Aorta (tissue), 5 donors: ENCODE measurements around the gene PLEKHA4. TPM values are rescaled to one million over a fixed set of nuclear protein-coding genes. Genes with fewer than 3 reads are reported as not detected.
"Not testable (repeated sequence)": the region's sequence is repeated elsewhere in the genome, so short reads cannot be mapped to it uniquely, and the experiment has no call there.

Source experiments
- ATAC-seq: fragments of 200-7000 bp; cut with Tn5 transposase; one replicate; pipeline ENCODE4 v1.9.1; 2022; ENCODE audit warnings: moderate library complexity; ENCODE audit not compliant: low FRiP score
- DNase-seq, 2 donors: peaks; one replicate each; pipeline ENCODE4 v3.0.0-alpha.2; 2020
- H3K27ac ChIP-seq, 2 donors: one replicate each; pipeline ENCODE4 v1.5.1; 2013; ENCODE audit warnings: low read length in 2 of 2, mild to moderate bottlenecking in 2 of 2, moderate library complexity in 2 of 2, control low read depth in 1 of 2, inconsistent platforms in 1 of 2, low read depth in 1 of 2
- H3K27me3 ChIP-seq, 2 donors: one replicate each; pipeline ENCODE4 v1.6.1; 2013; ENCODE audit warnings: control low read depth in 1 of 2, low read length in 1 of 2, mild to moderate bottlenecking in 1 of 2, moderate library complexity in 1 of 2; ENCODE audit not compliant: insufficient read depth in 2 of 2, control insufficient read depth in 1 of 2
- H3K36me3 ChIP-seq, 2 donors: one replicate each; pipeline ENCODE4 v1.6.1; 2013; ENCODE audit warnings: control low read depth in 1 of 2, low read length in 1 of 2, mild to moderate bottlenecking in 1 of 2; ENCODE audit not compliant: insufficient read depth in 2 of 2, control insufficient read depth in 1 of 2
- H3K4me1 ChIP-seq, 2 donors: one replicate each; pipeline ENCODE4 v1.6.1; 2013; ENCODE audit warnings: low read length in 2 of 2, control low read depth in 1 of 2, mild to moderate bottlenecking in 1 of 2, moderate library complexity in 1 of 2; ENCODE audit not compliant: insufficient read depth in 2 of 2, control insufficient read depth in 1 of 2
- H3K4me3 ChIP-seq, 2 donors: one replicate each; pipeline ENCODE4 v1.5.1; 2013; ENCODE audit warnings: low read length in 2 of 2, control low read depth in 1 of 2, mild to moderate bottlenecking in 1 of 2
- H3K9me3 ChIP-seq: one replicate; pipeline ENCODE4 v1.6.1; 2013; ENCODE audit warnings: mild to moderate bottlenecking, low read length; ENCODE audit not compliant: control insufficient read depth
- WGBS, 2 donors: extraction: QIAGEN DNeasy Blood & Tissue Kit; methylation state at CpG; one replicate each; pipeline ENCODE4 v1.1.7; 2013; 5-methylcytosine and 5-hydroxymethylcytosine counted together
- intact Hi-C, 2 donors: fragments of 100-400 bp; cut with DNase I; formaldehyde crosslinking; loops; one replicate each; pipeline versions ENCODE4 v1.14.2 to v1.15.0; 2022
- polyA plus RNA-seq, 2 donors: library from polyadenylated mRNA; stranded (reverse); fragments of 200-250 nt; gene quantifications; one replicate each; pipeline ENCODE4 v1.2.3, GENCODE V29; 2013
- total RNA-seq, 2 donors: library from RNA; stranded (reverse); fragmentation: NEBNext Ultra II Directional; extraction: Animal tissue kit (Norgen Biotek cat#: 25700); gene quantifications; one replicate each; pipeline ENCODE4 v1.2.1, GENCODE V29; 2021
- donor health status: healthy with polysubstance abuse.
- donor health status: Bipolar disorder and iron deficiency.
- donor health status: DM: no; HTN: no; CAD: no.
- donor health status: DM: no; HTN: no; CAD: no.
- donor health status: DM: yes; HTN: yes; CAD: no.

Gene PLEKHA4
- total and polyA plus RNA-seq, 4 donors = 94.9 to 223 (median 145) TPM

DNA sequence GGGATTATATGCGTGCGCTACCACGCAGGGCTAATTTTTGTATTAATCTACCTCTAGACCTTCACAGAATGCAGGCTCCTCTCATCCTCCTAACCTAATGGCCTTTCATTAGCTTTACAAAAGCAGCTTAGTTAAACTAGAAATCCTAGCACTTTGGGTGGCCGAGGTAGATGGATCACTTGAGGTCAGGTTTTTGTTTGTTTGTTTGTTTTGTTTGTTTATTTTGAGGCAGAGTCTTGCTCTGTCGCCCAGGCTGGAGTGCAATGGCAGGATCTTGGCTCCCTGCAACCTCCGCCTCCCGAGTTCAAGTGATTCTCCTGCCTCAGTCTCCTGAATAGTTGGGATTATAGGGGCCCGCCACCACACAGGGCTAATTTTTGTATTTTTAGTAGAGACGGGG, 11.3 kb upstream of the PLEKHA4 start:
- intact Hi-C loops = loop anchor here in 1 of 2 donors (10.0 kb wide), 1 partner anchor 85 kb away; the partner anchor contains the start of gene FTL
- ATAC-seq, H3K9me3 ChIP-seq, H3K36me3 ChIP-seq, H3K4me3 ChIP-seq, H3K4me1 ChIP-seq, H3K27me3 ChIP-seq: not testable (repeated sequence)
- peak overlapping the region in 1 of 2 donors; percentile 51 for H3K27ac ChIP-seq
- DNase-seq = peak in 1 of 2 donors; percentile 47
- WGBS, 2 donors = 91 to 93% methylated on average over 9 of the region's 9 CpGs

DNA sequence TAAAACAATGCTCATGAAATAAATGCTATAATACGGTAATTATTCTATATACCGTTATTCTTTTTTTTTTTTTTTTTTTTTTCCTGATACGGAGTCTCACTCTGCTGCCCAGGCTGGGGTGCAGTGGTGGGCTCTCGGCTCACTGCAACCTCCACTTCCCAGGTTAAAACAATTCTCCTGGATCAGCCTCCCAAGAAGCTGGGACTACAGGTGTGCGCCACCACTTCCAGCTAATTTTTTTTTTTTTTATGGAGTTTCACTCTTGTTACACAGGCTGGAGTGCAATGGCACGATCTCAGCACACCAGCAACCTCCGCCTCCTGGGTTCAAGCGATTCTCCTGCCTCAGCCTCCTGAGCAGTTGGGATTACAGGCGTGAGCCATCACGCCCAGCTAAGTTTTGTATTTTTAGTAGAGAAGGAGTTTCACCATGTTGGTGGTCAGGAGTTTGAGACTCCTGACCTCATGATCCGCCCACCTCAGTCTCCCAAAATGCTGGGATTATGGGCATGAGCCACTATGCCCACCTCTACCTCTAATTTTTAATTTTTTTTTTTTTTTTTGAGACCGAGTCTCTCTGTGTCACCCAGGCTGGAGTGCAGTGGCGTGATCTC, 10.7 kb upstream of the PLEKHA4 start:
- Histone ChIP-seq H3K9me3 (no peaks in the 10 kb centered on the region), H3K27ac (peak overlapping the region in 1 of 2 donors; percentile 51), H3K36me3 (peaks cover 0 to 2% of the 10 kb centered on the region in 2 donors), H3K4me3 (no peak overlapping the region), H3K4me1 (no peaks in the 10 kb centered on the region), H3K27me3 (no peaks in the 10 kb centered on the region)
- no peak for ATAC-seq
- WGBS, 2 donors = 82 to 84% methylated on average over 13 of the region's 13 CpGs
- DNase-seq = no peak
- intact Hi-C loops = loop anchor here in 1 of 2 donors (10.0 kb wide), 1 partner anchor 86 kb away; the partner anchor contains the start of gene FTL

DNA sequence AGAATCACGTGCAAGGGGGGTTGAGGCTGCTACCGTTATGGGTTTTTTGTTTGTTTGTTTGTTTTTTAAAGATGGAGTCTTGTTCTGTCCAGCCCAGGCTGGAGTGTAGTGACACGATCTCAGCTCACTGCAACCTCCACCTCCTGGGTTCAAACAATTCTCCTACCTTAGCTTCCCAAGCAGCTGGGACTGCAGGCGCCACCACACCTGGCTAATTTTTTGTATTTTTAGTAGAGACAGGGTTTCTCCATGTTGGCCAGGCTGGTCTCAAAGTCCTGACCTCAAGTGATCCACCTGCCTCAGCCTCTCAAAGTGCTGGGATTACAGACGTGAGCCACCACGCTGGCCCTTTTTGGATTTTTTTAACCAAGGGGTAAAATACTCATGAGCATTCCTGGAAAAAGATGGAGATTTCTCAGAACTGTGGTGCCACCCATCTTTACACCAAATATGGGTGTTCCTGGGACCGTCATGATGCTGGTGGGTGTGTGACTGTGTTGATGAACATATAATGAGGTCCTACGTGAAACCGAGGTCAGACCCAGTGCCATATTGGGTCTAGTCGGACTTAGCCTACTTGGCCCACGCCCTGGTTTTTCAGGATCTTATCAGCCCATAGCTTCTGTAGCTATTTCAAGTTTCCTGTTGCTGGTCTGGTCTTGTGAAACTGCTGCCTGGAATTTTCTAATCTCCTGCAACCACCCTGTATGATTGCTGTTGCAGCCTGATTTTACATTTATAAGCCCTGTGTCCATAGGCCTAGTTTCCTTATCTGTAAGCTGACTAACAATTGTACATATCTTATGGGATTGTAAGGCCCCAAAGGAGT, 10.0 kb upstream of the PLEKHA4 start:
- H3K4me1 ChIP-seq = no peaks in the 10 kb centered on the region
- peak; percentile 67 for ATAC-seq
- 26 to 27% methylated on average over 11 of the region's 11 CpGs for WGBS, 2 donors
- DNase-seq = peak; percentile 86 to 88
- H3K9me3 ChIP-seq = no peaks in the 10 kb centered on the region
- H3K27ac ChIP-seq = peak overlapping the region in 1 of 2 donors; percentile 44
- peaks cover 0 to 4% of the 10 kb centered on the region in 2 donors for H3K36me3 ChIP-seq
- intact Hi-C loops = loop anchor here in 1 of 2 donors (10.0 kb wide), 1 partner anchor 86 kb away; the partner anchor contains the start of gene FTL
- H3K4me3 ChIP-seq = no peak overlapping the region
- H3K27me3 ChIP-seq = no peaks in the 10 kb centered on the region

- no peaks in the 10 kb centered on the region for H3K27me3 ChIP-seq
- peak overlapping the region in 1 of 2 donors; percentile 44 for H3K27ac ChIP-seq
- WGBS, 2 donors = 77 to 80% methylated on average over 6 of the region's 6 CpGs
- peaks cover 0 to 4% of the 10 kb centered on the region in 2 donors for H3K36me3 ChIP-seq
- H3K4me1 ChIP-seq = no peaks in the 10 kb centered on the region
- intact Hi-C loops = loop anchor here in 1 of 2 donors (10.0 kb wide), 1 partner anchor 87 kb away; the partner anchor contains the start of gene FTL
- DNase-seq (no peak), ATAC-seq (no peak)
- no peaks in the 10 kb centered on the region for H3K9me3 ChIP-seq
- H3K4me3 ChIP-seq = no peak overlapping the region
Observed at GRCh38 chr19:48877855-48878195, 9.4 kb upstream of the PLEKHA4 start.

DNA sequence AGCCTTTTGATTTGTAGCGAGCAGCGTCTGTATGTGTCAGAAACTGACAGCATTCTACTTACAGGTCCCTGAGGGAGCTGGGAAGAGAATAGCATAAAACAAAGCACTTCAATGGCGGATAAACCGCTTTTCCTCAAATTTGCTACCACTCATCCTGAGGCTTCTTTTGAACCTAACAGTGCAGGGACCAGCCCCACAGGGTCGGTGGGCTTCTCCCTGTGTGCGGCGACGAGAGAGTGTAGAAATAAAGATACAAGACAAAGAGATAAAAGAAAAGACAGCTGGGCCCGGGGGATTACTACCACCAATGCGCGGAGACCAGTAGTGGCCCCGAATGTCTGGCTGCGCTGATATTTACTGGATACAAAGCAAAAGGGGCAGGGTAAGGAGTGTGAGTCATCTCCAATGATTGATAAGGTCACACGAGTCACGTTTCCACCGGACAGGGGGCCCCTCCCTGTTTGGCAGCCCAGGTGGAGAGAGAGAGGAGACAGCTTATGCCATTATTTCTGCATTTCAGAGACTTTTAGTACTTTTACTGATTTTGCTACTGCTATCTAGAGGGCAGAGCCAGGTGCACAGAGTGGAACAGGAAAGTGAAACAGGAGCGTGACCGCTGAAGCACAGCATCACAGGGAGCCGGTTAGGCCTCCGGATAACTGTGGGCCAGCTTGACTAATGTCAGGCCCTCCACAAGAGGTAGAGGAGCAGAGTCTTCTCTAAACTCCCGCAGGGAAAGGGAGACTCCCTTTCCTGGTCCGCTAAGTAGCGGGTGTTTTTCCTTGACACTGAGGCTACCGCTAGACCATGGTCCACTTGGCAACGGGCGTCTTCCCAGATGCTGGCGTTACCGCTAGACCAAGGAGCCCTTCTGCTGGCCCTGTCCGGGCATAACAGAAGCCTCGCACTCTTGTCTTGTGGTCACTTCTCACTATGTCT, 7.9 kb upstream of the PLEKHA4 start:
- peak overlapping the region in 1 of 2 donors; percentile 24 for H3K4me3 ChIP-seq
- WGBS, 2 donors = 70 to 73% methylated on average over 30 of the region's 30 CpGs
- not testable (repeated sequence) for H3K36me3 ChIP-seq, ATAC-seq, H3K9me3 ChIP-seq, H3K4me1 ChIP-seq, H3K27me3 ChIP-seq, H3K27ac ChIP-seq
- peak in 1 of 2 donors; percentile 80 for DNase-seq
- intact Hi-C loops = loop anchor here in 1 of 2 donors (10.0 kb wide), 1 partner anchor 88 kb away; the partner anchor contains the start of gene FTL

GRCh38 chr19:48874303-48875135, 6.1 kb upstream of the PLEKHA4 start:
- Histone ChIP-seq H3K27me3 (no peaks in the 10 kb centered on the region), H3K4me1 (no peaks in the 10 kb centered on the region), H3K9me3 (no peaks in the 10 kb centered on the region), H3K4me3 (peak overlapping the region; percentile 24 to 99), H3K27ac (peak overlapping the region in 1 of 2 donors; percentile 93), H3K36me3 (peaks cover 0 to 4% of the 10 kb centered on the region in 2 donors)
- WGBS, 2 donors = 3 to 5% methylated on average over 17 of the region's 17 CpGs
- peak in 1 of 2 donors; percentile 67 for DNase-seq
- intact Hi-C loops = loop anchor here (5.0 to 10.0 kb wide), 2 partner anchors 90 to 93 kb away; partner anchors contain the start of gene FTL (in 2 of the 2)
- ATAC-seq = peak; percentile 2

DNA sequence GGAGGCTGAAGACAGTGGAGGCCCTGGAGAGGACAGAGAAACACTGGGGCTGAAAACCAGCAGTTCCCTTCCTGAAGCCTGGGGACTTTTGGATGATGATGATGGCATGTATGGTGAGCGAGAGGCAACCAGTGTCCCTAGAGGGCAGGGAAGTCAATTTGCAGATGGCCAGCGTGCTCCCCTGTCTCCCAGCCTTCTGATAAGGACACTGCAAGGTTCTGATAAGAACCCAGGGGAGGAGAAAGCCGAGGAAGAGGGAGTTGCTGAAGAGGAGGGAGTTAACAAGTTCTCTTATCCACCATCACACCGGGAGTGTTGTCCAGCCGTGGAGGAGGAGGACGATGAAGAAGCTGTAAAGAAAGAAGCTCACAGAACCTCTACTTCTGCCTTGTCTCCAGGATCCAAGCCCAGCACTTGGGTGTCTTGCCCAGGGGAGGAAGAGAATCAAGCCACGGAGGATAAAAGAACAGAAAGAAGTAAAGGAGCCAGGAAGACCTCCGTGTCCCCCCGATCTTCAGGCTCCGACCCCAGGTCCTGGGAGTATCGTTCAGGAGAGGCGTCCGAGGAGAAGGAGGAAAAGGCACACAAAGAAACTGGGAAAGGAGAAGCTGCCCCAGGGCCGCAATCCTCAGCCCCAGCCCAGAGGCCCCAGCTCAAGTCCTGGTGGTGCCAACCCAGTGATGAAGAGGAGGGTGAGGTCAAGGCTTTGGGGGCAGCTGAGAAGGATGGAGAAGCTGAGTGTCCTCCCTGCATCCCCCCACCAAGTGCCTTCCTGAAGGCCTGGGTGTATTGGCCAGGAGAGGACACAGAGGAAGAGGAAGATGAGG, 5.3 kb upstream of the PLEKHA4 start:
- intact Hi-C loops = loop anchor here (5.0 to 10.0 kb wide), 2 partner anchors 91 to 94 kb away; partner anchors contain the start of gene FTL (in 2 of the 2)
- no peaks in the 10 kb centered on the region for H3K27me3 ChIP-seq
- peak overlapping the region; percentile 24 to 99 for H3K4me3 ChIP-seq
- peaks cover 0 to 4% of the 10 kb centered on the region in 2 donors for H3K36me3 ChIP-seq
- DNase-seq (no peak), ATAC-seq (no peak)
- H3K27ac ChIP-seq = peak overlapping the region; percentile 71 to 93
- H3K4me1 ChIP-seq = no peaks in the 10 kb centered on the region
- WGBS, 2 donors = 5 to 7% methylated on average over 14 of the region's 14 CpGs
- H3K9me3 ChIP-seq = no peaks in the 10 kb centered on the region
